HCT116 (cell line): ENCODE measurements around the gene DIAPH3. TPM values are rescaled to one million over a fixed set of nuclear protein-coding genes. Genes with fewer than 3 reads are reported as not detected.

ENCODE experiments used
- ATAC-seq: fragments of 200-7000 bp; cut with Tn5 transposase; 2 replicates; pipeline ENCODE4 v1.9.1; 2020; ENCODE audit warnings: mild to moderate bottlenecking, moderate library complexity
- BruUV-seq: library from RNA; stranded (reverse); fragments of 400-500 nt; replicated peaks from 2 replicates; lab custom pipeline; 2021; lab: Mats Ljungman, UMichigan
- CTCF ChIA-PET: fragments of 300-600 bp; sonication (Branson Sonifier 250); formaldehyde crosslinking; loops from one replicate; lab custom pipeline; 2021; ENCODE audit warnings: antibody characterized with exemption; lab: Charles Lee
- POLR2A ChIA-PET: fragments of 300-600, 350-600 bp; sonication (Branson Sonifier 250); formaldehyde crosslinking; loops from one replicate; lab custom pipeline; 2021; ENCODE audit warnings: antibody characterized with exemption; lab: Charles Lee
- RAD21 ChIA-PET, 2 experiments: fragments of 300-600 bp; sonication (Branson Sonifier 250); formaldehyde crosslinking; loops; one replicate each; lab custom pipeline; 2023; ENCODE audit warnings: low total read pairs in 2 of 2; ENCODE audit not compliant: uncharacterized antibody in 2 of 2, unreplicated experiment in 2 of 2, low non-redundant PET in 1 of 2; lab: Charles Lee
- DNase-seq: peaks from one replicate; pipeline ENCODE4 v3.0.0-alpha.2; 2010; ENCODE audit warnings: low read depth, low spot score
- H2AFZ ChIP-seq: fragments of 200-600 bp; shearing (Covaris generic), sonication (generic); 2 replicates; pipeline ENCODE4 v1.6.1; 2017; ENCODE audit warnings: low read depth, mixed run types, mixed read lengths, antibody characterized with exemption, low read length; ENCODE audit not compliant: poor library complexity, severe bottlenecking
- H3K27ac ChIP-seq: 2 replicates; pipeline ENCODE4 v1.5.1; 2012; ENCODE audit warnings: low read depth, low read length
- H3K27me3 ChIP-seq: fragments of 200-600 bp; sonication (generic); 2 replicates; pipeline ENCODE4 v1.6.1; 2016; ENCODE audit warnings: mixed run types, low read length, mixed read lengths; ENCODE audit not compliant: insufficient read depth
- H3K36me3 ChIP-seq, 2 experiments: fragments of 200-500 bp in 1 of 2; fragments of 200-600 bp in 1 of 2; sonication (Bioruptor generic) in 1 of 2; sonication (generic) in 1 of 2; 2 replicates each; pipeline versions ENCODE4 v1.5.1 to v1.6.1; 2014 to 2016; ENCODE audit warnings: low read length in 2 of 2, inconsistent platforms in 1 of 2, mixed read lengths in 1 of 2, mixed run types in 1 of 2; ENCODE audit not compliant: insufficient read depth in 2 of 2, control insufficient read depth in 1 of 2
- H3K4me1 ChIP-seq, 2 experiments: fragments of 200-600 bp in 1 of 2; sonication (generic) in 1 of 2; 2 replicates each; pipeline versions ENCODE4 v1.5.1 to v1.6.1; 2012 to 2017; ENCODE audit warnings: low read length in 2 of 2, inconsistent platforms in 1 of 2, mild to moderate bottlenecking in 1 of 2, mixed read lengths in 1 of 2, mixed run types in 1 of 2, moderate library complexity in 1 of 2; ENCODE audit not compliant: insufficient read depth in 2 of 2, control insufficient read depth in 1 of 2
- H3K4me2 ChIP-seq: fragments of 200-600 bp; sonication (generic); 2 replicates; pipeline ENCODE4 v1.6.1; 2017; ENCODE audit warnings: mixed run types, low read length, mixed read lengths
- H3K4me3 ChIP-seq, 2 experiments: fragments of 200-600 bp in 1 of 2; sonication (generic) in 1 of 2; replicated peaks in 1 of 2; 2 replicates each; pipeline ENCODE4 v1.5.1; 2011 to 2016; ENCODE audit warnings: low read length in 2 of 2, control low read depth in 1 of 2, low read depth in 1 of 2, mild to moderate bottlenecking in 1 of 2, mixed read lengths in 1 of 2, mixed run types in 1 of 2
- H3K79me2 ChIP-seq: fragments of 200-600 bp; sonication (generic); 2 replicates; pipeline ENCODE4 v1.6.1; 2017; ENCODE audit warnings: mild to moderate bottlenecking, mixed run types, low read length, moderate library complexity, mixed read lengths; ENCODE audit not compliant: insufficient read depth
- H3K9ac ChIP-seq: fragments of 200-600 bp; sonication (generic); 2 replicates; pipeline ENCODE4 v1.6.1; 2016; ENCODE audit warnings: low read length, mixed read lengths
- H3K9me2 ChIP-seq: fragments of 200-600 bp; sonication (generic), shearing (Covaris generic); 2 replicates; pipeline ENCODE4 v1.6.1; 2017; ENCODE audit warnings: mixed run types, mild to moderate bottlenecking, moderate library complexity; ENCODE audit not compliant: insufficient read depth
- H3K9me3 ChIP-seq, 2 experiments: fragments of 200-500 bp in 1 of 2; fragments of 200-600 bp in 1 of 2; sonication (Bioruptor generic) in 1 of 2; sonication (generic) in 1 of 2; 2 replicates each; pipeline ENCODE4 v1.6.1; 2014 to 2017; ENCODE audit warnings: low read length in 2 of 2, mixed read lengths in 2 of 2, inconsistent platforms in 1 of 2, low read depth in 1 of 2, mild to moderate bottlenecking in 1 of 2, mixed run types in 1 of 2, moderate library complexity in 1 of 2; ENCODE audit not compliant: control insufficient read depth in 1 of 2, insufficient read depth in 1 of 2
- H4K20me1 ChIP-seq: fragments of 200-600 bp; sonication (generic), shearing (Covaris generic); 2 replicates; pipeline ENCODE4 v1.6.1; 2017; ENCODE audit warnings: mixed run types, mild to moderate bottlenecking, moderate library complexity; ENCODE audit not compliant: insufficient read depth
- CEBPB ChIP-seq: IDR thresholded peaks from 2 replicates; pipeline ENCODE4 v1.6.1; 2012; ENCODE audit warnings: low read depth
- CTCF ChIP-seq, 3 experiments: fragments of 200-600 bp in 1 of 3; sonication (generic) in 1 of 3; IDR thresholded peaks in 2 of 3; conservative IDR thresholded peaks in 1 of 3; 2 replicates each; pipeline ENCODE4 v1.5.1; 2012 to 2017; ENCODE audit warnings: low read depth in 2 of 3, low read length in 2 of 3, antibody characterized with exemption in 1 of 3, borderline replicate concordance in 1 of 3, control low read depth in 1 of 3, mild to moderate bottlenecking in 1 of 3, mixed read lengths in 1 of 3, mixed run types in 1 of 3, moderate library complexity in 1 of 3; ENCODE audit not compliant: insufficient read depth in 1 of 3
- EGR1 ChIP-seq: IDR thresholded peaks from 2 replicates; pipeline ENCODE4 v1.6.1; 2012; ENCODE audit warnings: low read depth
- EZH2 ChIP-seq: fragments of 200-600 bp; sonication (generic); IDR thresholded peaks from 2 replicates; pipeline ENCODE4 v1.6.1; 2017; ENCODE audit warnings: antibody characterized with exemption, mixed run types
- EZH2phosphoT487 ChIP-seq: fragments of 200-600 bp; IDR thresholded peaks from 2 replicates; pipeline ENCODE4 v1.6.1; 2018; ENCODE audit warnings: antibody characterized with exemption, borderline replicate concordance
- FOSL1 ChIP-seq: IDR thresholded peaks from 2 replicates; pipeline ENCODE4 v1.6.1; 2012; ENCODE audit warnings: low read depth
- JUND ChIP-seq: IDR thresholded peaks from 2 replicates; pipeline ENCODE4 v1.6.1; 2012
- MAX ChIP-seq: IDR thresholded peaks from 2 replicates; pipeline ENCODE4 v1.6.1; 2012
- POLR2A ChIP-seq: IDR thresholded peaks from 2 replicates; pipeline ENCODE4 v1.7.0; 2011; ENCODE audit warnings: borderline replicate concordance; ENCODE audit not compliant: insufficient read depth, insufficient read length; ENCODE audit errors: extremely low read depth
- POLR2AphosphoS5 ChIP-seq: IDR thresholded peaks from 2 replicates; pipeline ENCODE4 v1.6.1; 2011; ENCODE audit warnings: mild to moderate bottlenecking, low read depth, low read length, moderate library complexity
- RAD21 ChIP-seq: IDR thresholded peaks from 2 replicates; pipeline ENCODE4 v1.6.1; 2012; ENCODE audit warnings: low read depth, mild to moderate bottlenecking
- SIN3A ChIP-seq: IDR thresholded peaks from 2 replicates; pipeline ENCODE4 v1.6.1; 2012; ENCODE audit warnings: low read depth
- SP1 ChIP-seq: IDR thresholded peaks from 2 replicates; pipeline ENCODE4 v1.6.1; 2012; ENCODE audit warnings: low read depth
- SRF ChIP-seq: IDR thresholded peaks from 2 replicates; pipeline ENCODE4 v1.6.1; 2012; ENCODE audit warnings: low read depth
- TCF7L2 ChIP-seq: IDR thresholded peaks from 2 replicates; pipeline ENCODE4 v1.7.0; 2011; ENCODE audit warnings: borderline replicate concordance, inconsistent platforms; ENCODE audit not compliant: insufficient read depth, insufficient read length; ENCODE audit errors: extremely low read depth
- ZBTB33 ChIP-seq: IDR thresholded peaks from 2 replicates; pipeline ENCODE4 v1.6.1; 2011; ENCODE audit warnings: mild to moderate bottlenecking, low read length, moderate library complexity; ENCODE audit not compliant: insufficient replicate concordance; ENCODE audit errors: extremely low read depth
- ZFX ChIP-seq: fragments of 450-650 bp; IDR thresholded peaks from 2 replicates; pipeline ENCODE4 v1.6.1; 2017
- ZNF274 ChIP-seq: fragments of 200-500 bp; sonication (Bioruptor generic); IDR thresholded peaks from 2 replicates; pipeline ENCODE4 v1.6.1; 2014; ENCODE audit warnings: mild to moderate bottlenecking, low read depth, low read length, inconsistent platforms
- intact Hi-C: fragments of 100-400 bp; cut with micrococcal nuclease; formaldehyde crosslinking; loops from 2 replicates; pipeline ENCODE4 v1.10.0; 2022
- total RNA-seq: library from RNA; stranded (reverse); gene quantifications from one replicate; pipeline ENCODE4 v1.2.1, GENCODE V29; 2021; ENCODE audit not compliant: unreplicated experiment

Gene DIAPH3
- total RNA-seq, 1 experiment from 2014 or later: 22.8 TPM

GRCh38 chr13:59671881-59672280 lies 491.8 kb downstream of the DIAPH3 start:
- no TSS peak for BruUV-seq
- ChIA-PET POLR2A (no interaction called here), CTCF (interaction anchor here (1.2 kb wide), 1 partner anchor 9 kb away, joined by 4 read pairs; no protein-coding TSS in a partner anchor), RAD21 (no interaction called here)
- TF ChIP-seq POLR2A (no peak), EGR1 (no peak), EZH2phosphoT487 (no peak), ZFX (no peak), SIN3A (no peak), EZH2 (no peak), ZNF274 (no peak)
- no peak for ATAC-seq
- Histone ChIP-seq H3K9me2 (no peaks in the 10 kb centered on the region), H3K27me3 (no peaks in the 10 kb centered on the region), H3K79me2 (no peaks in the 10 kb centered on the region), H3K9me3 (no peaks in the 10 kb centered on the region), H3K4me3 (no peak overlapping the region), H4K20me1 (no peaks in the 10 kb centered on the region), H2AFZ (no peak overlapping the region), H3K27ac (no peak overlapping the region), H3K9ac (no peak overlapping the region), H3K4me1 (no peaks in the 10 kb centered on the region), H3K36me3 (no peaks in the 10 kb centered on the region), H3K4me2 (no peak overlapping the region)
- intact Hi-C loops: no loop called here
- DNase-seq: no peak

- no peaks in the 10 kb centered on the region; a peak in 1 of 4 replicates for H3K36me3 ChIP-seq
- H2AFZ ChIP-seq: no peak overlapping the region
- no peaks in the 10 kb centered on the region for H3K9me2 ChIP-seq
- H3K4me3 ChIP-seq: no peak overlapping the region
- no peak overlapping the region for H3K9ac ChIP-seq
- no peak for ATAC-seq
- H3K9me3 ChIP-seq: no peaks in the 10 kb centered on the region
- POLR2A ChIA-PET: no interaction called here
- no peak overlapping the region for H3K4me2 ChIP-seq
- no peaks in the 10 kb centered on the region for H3K27me3 ChIP-seq
- no TSS peak for BruUV-seq
- H3K79me2 ChIP-seq: no peaks in the 10 kb centered on the region
- TF ChIP-seq POLR2AphosphoS5 (no peak), RAD21 (no peak), JUND (no peak), SP1 (no peak), CTCF (IDR thresholded peaks at IDR 0.05 in 2 of 3, conservative IDR thresholded peaks at IDR 0.05 in 1 of 3; ENCODE audit: borderline replicate concordance in 1 of 3, insufficient read depth in 1 of 3, low read depth in 2 of 3, low read length in 2 of 3) (no peak), TCF7L2 (no peak), FOSL1 (no peak), MAX (no peak), POLR2A (no peak), ZFX (no peak), CEBPB (no peak), ZBTB33 (no peak), ZNF274 (no peak), EGR1 (no peak), SRF (no peak)
- DNase-seq: no peak
- H4K20me1 ChIP-seq: no peaks in the 10 kb centered on the region
- CTCF ChIA-PET: interaction anchor here (3.0 kb wide), 1 partner anchor 15 kb away, joined by 7 read pairs; no protein-coding TSS in a partner anchor
- intact Hi-C loops: no loop called here
- RAD21 ChIA-PET: no interaction called here
- no peaks in the 10 kb centered on the region for H3K4me1 ChIP-seq
- no peak overlapping the region for H3K27ac ChIP-seq
These were observed 497.2 kb downstream of the DIAPH3 start for GRCh38 chr13:59666504-59666903.
